NCI-H460 (cell line): ENCODE data around the gene PLPPR3. TPM values are rescaled to one million over a fixed set of nuclear protein-coding genes. Genes with fewer than 3 reads are reported as not detected.
A peak's percentile ranks its signal among the peaks of the same experiment; 100 is the strongest.

ENCODE experiments used
- DNase-seq: peaks from one replicate; pipeline ENCODE4 v3.0.0-alpha.2; 2016; ENCODE audit warnings: low read depth; ENCODE audit errors: extremely low read depth
- total RNA-seq: library from RNA; depleted of rRNA; stranded (reverse); fragments of >200 nt; shearing (Covaris generic); gene quantifications from 2 replicates; pipeline ENCODE4 v1.2.3, GENCODE V29; 2014

The PLPPR3 gene
- total RNA-seq, 1 experiment from 2014 or later = 2.6 TPM

DNA sequence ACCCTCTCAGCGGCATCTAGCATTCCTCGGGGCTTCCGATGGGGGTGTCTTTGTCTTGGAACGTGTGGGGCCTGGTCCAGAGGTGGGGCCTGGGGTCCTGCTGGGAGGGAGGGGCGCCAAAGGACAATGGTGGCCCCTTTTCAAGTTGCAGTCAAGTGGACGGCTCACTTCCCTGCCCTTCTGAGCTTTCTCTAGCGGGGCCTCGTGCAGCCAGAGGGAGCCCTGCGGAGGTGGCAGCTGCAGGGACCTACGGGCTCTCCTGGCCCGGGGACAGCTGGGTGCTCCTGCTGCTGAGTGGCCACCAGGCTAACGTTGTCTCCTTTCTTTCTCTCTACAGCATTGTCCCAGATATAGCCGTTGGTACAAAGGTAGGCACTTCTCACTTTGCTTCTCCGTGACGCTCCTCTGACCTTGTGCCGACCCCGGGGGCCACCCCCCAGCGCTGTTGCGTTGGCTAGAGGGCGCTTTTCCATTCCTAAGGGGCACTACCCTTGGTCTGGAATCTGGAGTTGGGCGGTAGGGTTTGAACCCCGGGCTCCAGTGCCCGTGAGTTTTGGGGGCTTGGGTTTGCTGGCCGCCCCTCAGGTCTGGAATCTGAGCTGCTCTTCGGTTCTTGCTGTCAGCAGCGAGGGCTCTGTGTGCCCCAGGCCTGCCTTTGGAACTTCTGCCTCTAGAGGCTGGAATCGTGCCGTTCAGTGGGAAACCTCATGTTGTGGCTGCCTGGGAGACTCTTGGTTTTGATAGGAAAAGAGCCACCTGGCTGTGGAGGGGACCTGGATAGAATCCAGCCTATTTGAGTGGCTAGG lies 22.5 kb downstream of the PLPPR3 start:
- no peak for DNase-seq

DNA sequence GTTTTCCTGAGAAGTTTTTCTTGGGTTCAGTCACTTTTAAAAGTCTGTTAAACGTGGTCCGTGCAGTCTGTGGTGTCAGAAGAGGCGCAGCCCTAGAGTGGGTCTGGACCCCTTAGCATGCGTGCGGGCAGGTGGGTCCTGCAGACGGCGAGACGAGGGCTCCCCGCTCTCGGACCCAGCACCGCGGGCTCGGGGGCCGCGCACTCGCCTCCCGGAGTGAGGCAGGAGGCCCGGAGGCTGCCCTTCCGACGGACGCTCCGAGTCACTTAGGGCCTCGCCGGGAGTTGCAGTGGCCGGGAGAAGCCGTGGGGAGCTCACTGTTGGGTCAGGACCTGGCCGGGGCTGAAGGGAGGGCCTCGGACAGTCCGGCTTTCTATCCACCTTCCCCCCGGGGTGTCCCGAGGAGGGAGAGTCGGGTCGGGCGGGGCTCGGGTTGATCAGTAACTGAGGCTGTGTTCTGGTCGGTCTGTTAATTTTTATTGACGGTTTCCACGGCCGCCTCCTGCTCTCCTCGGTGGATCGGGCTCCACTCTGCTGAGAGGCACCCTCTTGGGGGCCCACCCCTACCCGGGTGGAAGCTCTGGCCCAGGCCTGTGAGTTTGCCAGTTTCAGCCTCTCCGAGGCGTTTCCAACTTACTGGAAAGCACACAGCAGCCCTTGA lies 23.2 kb downstream of the PLPPR3 start:
- no peak for DNase-seq

DNA sequence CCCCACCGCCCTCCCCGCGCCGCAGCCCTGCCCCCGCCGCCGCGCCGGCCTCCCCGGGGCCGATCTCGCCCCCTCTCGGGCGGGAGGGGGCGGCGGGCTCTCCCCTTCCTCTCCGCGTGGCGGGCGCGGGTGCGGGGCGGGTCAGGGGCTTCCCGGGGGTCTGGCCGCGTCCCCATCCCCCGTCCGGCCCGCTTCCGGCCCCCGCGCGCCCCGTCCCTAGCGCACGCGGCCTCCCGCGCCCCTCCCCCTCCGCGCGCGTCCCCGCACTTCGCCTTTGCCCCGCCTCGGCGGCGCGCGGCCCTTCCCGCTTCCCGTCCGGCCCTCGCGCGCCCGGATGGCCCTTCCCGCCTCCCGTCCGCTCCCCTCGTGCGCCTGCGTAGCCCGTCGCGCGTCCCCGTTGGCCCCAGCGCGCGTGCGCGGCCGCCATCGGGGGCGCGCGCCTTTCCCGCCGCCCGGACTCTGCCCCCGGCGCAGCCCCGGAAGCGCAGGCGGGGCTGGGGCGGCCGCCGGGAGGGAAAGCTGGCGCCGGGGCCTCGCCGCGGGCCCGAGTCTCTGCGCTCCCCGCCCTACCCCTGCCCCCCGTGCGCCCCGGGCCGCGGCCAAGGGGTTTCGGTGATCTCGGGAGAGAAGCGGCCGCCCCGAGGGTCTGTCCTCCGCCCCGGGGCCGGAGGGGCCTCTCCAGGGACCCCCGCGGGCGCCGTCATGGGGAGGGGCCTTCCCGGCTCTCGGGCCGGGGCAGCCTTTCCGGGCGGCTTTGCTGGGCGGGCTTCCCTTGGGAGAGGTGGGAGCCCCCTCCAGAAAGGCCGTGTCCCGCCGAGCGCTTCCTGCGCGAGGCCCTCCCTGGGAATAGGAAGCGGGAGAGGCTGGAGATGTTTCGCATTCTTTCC lies 24.0 kb downstream of the PLPPR3 start:
- DNase-seq = peak; percentile 79

DNA sequence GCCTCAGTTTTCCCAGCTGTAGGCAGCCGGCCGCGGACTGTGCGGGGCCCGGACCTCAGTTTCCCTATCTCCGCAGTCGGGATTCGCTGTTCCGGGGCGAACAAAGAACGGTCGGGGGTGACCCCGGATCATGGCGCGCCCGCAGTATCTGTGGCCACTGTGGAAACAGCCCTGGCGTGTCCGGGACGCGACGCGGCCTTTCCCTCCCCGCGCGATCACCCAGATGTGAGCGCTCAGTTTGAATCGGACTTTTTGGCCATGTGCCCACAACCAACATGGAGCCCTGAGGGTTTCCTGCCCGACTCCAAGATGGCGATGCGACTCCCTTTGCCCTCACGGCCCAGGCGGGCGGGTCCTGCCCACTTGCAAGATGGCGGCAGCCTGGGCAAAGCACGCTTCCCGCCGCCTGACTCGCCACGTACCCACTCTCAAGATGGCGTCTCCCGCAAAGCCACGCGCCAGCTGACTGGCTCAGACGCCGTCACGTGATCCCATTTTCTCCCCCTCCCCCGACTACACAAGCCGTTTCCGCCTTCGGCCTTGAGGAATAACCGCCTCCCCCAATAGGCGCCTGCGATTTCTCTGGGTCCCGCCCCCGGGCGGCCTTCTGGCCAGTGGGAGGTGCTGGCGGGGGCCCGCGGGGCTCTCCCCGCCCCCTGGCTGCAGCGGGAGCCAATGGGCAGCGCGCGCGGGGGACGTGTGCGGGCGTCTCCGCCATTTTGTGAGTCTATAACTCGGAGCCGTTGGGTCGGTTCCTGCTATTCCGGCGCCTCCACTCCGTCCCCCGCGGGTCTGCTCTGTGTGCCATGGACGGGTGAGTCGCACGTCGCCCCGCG lies 24.8 kb downstream of the PLPPR3 start, which contains the start of gene PTBP1:
PTBP1 (plus strand) TSS at position 761 of the 836 bp plus-strand sequence; CDS start at position 807, 46 bp downstream.
- peak; percentile 99 for DNase-seq

DNA sequence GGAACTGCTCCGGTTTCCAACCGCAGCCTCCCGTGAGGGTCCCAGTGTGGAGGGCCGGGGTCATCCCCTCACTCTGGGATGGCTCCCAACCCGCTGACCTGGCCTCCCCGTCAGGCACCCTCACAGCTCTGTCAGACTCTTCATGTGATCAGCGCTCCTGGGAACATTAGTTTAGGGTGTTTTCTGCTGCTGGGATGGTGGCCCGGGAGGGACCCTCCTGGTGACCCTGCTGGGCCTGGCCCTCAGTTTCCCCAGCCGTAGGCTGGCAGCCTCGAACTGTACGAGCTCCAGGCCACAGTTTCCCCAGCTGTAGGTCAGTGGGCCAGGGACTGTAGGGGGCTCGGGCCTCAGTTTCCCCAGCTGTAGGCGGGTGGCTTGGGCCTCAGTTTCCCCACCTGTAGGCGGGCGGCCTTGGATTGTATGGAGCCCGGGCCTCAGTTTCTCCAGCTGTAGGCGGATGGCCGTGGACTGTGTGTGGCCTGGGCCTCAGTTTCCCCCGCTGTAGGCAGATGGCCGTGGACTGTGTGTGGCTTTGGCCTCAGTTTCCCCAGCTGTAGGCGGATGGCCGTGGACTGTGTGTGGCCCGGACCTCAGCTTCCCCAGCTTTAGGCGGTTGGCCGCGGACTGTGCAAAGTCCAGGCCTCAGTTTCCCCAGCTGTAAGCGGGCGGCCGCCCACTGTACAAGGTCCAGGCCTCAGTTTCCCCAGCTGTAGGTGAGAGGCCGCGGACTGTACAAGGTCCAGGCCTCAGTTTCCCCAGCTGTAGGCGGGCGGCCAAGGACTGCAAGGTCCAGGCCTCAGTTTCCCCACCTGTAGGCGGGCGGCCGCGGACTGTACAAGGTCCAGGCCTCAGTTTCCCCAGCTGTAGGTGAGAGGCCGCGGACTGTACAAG lies 25.8 kb downstream of the PLPPR3 start:
- no peak for DNase-seq

DNA sequence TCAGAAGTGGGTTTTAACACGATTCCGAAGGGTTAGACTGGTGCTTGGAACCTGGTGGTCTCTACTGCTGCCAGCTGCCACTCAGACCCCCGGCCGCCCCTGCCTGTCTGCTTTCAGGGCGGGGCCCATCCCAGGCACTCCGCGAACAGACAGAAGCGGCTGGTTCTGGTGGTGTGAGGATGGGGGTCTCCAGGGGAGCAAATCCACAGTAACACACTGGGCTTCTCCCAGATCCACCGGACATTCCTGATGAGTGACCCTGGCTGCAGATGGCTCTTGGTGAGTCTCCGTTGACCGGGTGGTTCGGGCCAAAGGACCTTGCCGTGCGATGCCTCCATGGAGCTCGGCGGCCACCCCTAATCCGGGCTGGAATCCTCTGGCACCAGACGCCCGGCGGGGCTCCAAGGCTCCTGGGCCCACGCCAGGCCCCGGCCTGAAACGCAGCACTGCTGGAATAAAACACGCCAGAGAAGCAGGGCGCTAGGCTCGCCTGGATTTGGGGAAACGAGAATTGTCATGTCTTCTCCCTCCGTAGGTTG lies 26.6 kb downstream of the PLPPR3 start:
- DNase-seq = no peak

DNA sequence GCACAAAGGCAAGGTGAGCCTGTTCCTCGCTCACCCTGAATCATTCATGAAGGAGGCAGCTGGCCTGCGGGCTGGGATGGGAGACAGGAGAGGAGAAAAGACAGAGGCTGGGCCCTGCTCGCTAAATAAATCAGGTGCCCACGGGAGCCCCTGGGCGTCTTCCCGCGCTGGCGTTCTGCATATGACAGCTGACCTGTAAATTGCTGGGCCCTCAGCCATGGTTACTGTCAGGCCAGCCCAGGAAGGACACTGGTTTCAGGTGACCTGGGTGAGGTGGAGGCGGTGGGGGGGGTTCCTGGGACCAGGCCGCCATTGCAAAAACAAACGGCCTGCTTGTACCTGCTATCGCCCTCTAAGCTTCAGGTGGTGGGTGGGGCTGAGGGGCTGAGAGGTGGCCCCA lies 27.9 kb downstream of the PLPPR3 start:
- no peak for DNase-seq

DNA sequence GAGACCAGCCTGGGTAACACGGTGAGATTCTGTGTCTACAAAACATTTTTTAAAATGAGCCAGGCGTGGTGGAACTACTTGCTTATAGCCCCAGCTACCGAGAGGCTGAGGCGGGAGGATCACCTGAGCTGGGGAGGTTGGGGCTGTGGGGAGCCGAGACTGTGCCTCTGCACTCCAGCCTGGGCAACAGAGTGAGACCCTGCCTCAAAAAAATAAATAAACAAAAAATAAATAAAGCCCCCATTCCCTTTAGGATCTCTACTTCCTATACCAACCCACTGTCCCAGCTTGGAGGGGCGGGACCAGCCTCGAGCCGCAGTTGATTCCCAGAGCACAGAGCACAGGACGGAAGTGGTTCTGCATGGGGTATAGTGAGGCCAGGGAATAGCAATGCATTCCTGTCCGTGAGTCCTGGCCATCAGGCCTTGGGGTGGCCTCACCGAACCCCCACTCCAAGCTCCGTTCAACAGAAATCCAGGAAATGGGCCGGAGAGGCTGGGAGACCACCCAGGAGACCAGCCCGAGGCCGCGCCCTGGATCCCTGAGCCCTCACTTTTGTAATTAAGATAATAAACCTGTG lies 29.4 kb downstream of the PLPPR3 start:
- no peak for DNase-seq

DNA sequence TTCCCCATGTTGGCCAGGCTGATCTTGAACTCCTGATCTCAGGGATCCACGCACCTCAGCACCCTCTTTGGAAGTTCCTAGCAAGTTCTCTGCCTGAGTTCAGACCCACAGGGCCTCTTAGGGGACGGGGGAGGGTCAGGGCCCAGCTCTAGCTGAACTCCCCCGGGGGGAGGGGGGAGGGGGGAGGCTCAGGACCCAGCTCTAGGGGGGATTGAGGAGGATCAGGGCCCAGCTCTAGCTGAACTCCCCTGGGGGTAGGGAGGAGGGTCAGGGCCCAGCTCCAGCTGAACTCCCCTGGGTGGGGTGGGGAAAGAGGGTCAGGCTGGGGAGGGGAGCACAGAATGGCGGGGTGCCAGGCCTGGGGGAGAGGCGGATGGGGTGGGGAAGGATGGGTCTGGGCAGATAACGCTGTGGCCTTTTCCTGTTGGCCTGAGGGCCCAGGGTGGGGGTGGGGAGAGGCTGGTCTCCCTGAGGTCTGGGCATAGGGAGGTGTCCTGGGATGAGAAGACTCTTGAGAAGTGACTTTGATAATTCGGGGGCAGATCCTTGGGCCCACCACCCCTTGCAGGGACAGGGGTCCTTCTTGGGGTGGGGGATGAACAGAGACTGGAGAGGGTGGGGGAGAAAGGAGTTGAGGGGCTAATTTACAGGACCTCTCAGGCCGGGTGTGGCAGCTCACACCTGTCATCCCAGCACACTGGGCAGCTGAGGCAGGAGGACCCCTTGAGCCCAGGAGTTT lies 30.0 kb downstream of the PLPPR3 start:
- DNase-seq = no peak

DNA sequence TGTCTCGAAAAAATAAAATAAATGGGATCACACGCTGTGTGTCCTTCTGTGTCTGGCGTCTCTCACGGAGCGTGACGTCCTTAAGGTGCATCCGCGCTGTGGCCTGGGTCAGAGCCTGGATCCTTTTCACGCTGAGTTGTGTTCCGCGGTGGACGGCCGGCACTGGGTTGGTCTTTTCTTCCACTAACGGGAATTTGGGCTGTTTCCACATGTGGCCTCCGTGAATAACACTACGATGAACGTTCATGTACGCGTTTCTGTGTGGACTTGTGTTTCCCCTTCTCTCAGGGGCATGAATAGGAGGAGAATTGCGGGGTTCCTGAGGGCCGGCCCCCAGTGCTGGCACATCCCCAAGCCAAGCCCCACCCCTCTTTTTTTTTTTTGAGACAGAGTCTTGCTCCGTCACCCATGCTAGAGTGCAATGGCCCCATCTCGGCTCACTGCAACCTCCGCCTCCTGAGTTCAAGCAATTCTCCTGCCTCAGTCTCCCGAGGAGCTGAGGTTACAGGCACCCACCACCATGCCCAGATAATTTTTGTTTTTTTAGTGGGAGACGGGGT lies 30.7 kb downstream of the PLPPR3 start:
- DNase-seq = no peak

DNA sequence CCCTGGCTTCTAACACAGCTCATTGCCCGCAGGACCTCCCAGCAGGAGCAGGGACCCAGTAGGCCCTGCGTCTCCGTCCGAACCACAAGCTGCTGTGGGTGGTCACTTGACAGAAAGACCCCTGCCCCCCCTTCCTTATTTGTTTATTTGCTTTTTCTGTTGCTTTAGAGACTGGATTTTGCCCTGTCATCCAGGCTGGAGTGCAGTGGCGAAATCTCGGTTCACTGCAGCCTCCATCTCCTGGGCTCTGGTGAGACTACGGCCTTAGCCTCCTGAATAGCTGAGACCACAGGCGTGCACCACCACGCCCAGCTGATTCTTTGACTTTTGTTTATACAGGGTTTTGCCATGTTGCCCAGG lies 32.1 kb downstream of the PLPPR3 start:
- no peak for DNase-seq

DNA sequence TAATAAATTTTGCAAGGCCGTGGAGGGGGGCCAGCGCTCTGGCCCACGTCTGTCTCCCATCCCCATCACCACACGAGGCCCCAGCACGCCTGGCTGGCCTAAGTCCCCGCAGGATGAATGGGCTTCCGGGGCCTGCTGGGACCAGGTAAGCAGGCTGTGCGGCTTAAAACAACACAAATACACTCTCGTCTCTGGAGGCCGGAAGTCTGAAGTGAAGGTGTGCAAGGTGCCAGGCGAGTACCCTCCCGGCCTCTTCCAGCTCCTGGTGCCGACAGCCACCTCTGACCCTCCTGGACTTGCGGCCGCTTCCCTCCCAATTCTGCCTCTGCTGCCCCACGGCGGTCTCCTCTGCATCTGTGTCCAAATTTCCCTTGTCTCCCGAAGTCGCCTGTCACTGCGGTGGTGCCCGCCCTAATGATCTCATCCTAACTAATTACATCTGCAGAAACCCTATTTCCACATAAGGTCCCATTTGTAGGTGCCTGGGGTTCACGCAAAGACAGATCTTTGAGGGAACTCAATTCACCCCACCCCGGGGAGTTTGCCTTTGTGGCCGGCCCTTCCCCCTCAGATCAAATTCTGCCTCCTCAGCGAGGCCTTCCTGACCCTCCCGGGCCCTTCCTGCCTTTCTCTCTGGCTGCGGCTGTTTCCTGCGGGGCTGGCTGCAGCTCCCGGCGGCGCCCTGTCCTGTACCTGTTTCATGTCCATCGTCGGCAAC lies 32.6 kb downstream of the PLPPR3 start:
- no peak for DNase-seq

DNA sequence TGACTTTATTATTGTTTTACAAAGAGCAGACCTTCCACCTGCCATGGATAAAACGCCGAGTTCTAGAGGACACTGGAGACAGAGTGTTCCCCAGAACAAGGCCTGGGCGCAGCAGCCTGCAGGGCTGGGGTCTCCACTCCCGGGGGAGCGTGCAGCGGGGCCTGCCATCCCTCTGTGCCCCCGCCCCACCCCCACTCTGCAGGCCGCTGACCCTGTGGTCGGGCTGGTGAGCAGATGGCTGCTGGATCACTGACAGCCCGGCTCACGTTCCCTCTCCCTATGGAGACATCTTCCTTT lies 33.1 kb downstream of the PLPPR3 start:
- no peak for DNase-seq

DNA sequence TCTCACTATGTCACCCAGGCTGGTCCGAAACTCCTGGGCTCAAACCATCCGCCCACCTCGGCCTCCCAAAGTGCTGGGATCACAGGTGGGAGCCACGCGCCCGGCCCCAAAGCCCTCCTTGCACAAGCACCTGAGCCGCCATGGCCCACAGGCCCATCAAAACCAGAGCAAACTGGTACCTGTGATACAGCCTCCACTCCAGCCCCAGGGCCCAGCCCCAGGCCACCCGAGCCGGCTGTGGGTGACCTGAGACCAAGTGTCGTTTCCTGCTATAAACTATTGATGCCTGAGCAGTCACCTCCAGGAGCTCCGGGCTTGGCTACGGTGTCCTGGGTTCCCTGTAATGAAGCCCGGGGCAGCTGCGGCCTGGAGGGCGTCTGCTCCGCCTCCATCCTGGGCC lies 34.2 kb downstream of the PLPPR3 start:
- DNase-seq = no peak

DNA sequence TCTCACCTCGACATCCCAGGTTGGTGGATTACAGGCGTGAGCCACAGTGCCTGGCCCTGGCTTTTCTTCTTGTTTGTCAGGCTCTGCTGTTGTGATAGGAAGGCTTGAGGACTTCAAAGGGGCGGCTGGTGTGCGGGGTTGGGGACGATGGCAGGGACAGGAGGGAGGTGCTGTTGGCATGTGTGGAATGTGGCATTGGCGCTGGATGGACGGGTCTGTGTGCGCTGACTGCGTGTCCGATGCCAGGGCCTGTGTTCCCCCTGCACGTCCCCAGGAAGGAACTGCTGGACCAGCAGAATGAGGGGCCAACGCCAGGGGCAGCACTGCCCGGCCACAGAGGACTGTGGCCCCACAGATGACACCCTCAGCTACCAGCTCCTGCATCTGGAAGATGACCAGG lies 37.2 kb downstream of the PLPPR3 start:
- DNase-seq = no peak

DNA sequence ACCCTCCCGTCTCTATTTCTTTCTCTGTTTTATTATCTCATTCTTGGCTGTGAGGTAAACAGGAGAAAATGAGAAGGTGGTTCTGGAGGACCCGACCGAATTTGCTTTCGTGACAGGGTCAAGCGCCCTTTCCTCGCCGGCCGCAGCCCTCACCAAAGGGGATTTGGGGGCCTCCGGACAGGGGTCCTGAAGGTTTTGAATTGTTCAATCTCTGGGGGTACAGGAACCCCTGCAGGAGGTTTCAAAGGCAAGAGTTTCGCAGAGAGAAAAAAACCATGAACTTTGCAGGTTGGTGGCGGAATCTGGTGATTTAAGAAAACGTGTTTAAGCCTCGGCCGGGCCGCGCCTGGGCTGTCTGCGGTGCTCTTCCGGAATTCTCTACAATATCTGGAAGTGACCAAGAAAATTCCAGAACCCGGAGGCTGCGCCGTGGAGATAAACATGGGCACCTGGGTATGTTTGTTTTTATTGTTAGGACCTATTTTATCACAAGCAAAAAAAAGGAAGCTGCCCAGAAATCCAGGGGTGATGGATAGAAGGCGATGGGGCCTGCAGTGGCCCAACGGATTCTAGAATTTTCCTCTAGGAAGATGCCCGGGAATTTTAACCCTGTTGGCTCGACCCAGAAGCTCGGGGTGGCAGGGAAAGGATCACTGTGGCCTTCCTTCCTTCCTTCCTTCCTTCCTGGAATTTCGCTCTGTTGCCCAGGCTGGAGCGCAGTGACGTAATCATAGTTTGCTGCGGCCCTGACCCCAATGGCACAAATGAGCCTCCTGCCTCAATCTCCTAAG lies 38.7 kb downstream of the PLPPR3 start:
- DNase-seq = peak; percentile 46
